MM.1S (cell line): ENCODE data around the gene FOXJ1.
A peak's percentile ranks its signal among the peaks of the same experiment; 100 is the strongest.

ENCODE experiments used
- DNase-seq: peaks from one replicate; pipeline ENCODE4 v3.0.0-alpha.2; 2015
- H2AFZ ChIP-seq: fragments of 300-600 bp; sonication (generic); 2 replicates; pipeline ENCODE4 v1.6.0; 2016; ENCODE audit warnings: antibody characterized with exemption, low read length
- H3F3A ChIP-seq: fragments of 300-600 bp; sonication (generic); 2 replicates; pipeline ENCODE4 v1.6.1; 2016; ENCODE audit warnings: mild to moderate bottlenecking, antibody characterized with exemption, low read length, moderate library complexity, mixed read lengths; ENCODE audit not compliant: insufficient read depth
- H3K27ac ChIP-seq: fragments of 300-600 bp; sonication (generic); 2 replicates; pipeline ENCODE4 v1.5.1; 2016; ENCODE audit warnings: mild to moderate bottlenecking, low read length
- H3K27me3 ChIP-seq: fragments of 300-600 bp; sonication (generic); replicated peaks from 2 replicates; pipeline ENCODE4 v1.6.0; 2016; ENCODE audit warnings: low read length; ENCODE audit not compliant: insufficient read depth
- H3K36me3 ChIP-seq: fragments of 300-600 bp; sonication (generic); replicated peaks from 2 replicates; pipeline ENCODE4 v1.6.1; 2016; ENCODE audit warnings: mild to moderate bottlenecking, low read length, mixed read lengths; ENCODE audit not compliant: insufficient read depth
- H3K4me1 ChIP-seq: fragments of 300-600 bp; sonication (generic); 2 replicates; pipeline ENCODE4 v1.6.1; 2016; ENCODE audit warnings: low read length, mixed read lengths
- H3K4me2 ChIP-seq: fragments of 300-600 bp; sonication (generic); 2 replicates; pipeline ENCODE4 v1.6.0; 2016; ENCODE audit warnings: low read depth, low read length
- H3K4me3 ChIP-seq: fragments of 300-600 bp; sonication (generic); 2 replicates; pipeline ENCODE4 v1.5.1; 2016; ENCODE audit warnings: low read length, mixed read lengths
- H3K79me2 ChIP-seq: fragments of 300-600 bp; sonication (generic); 2 replicates; pipeline ENCODE4 v1.6.1; 2016; ENCODE audit warnings: mixed run types, low read length, mixed read lengths
- H3K9ac ChIP-seq: fragments of 300-600 bp; sonication (generic); 2 replicates; pipeline ENCODE4 v1.6.1; 2016; ENCODE audit warnings: low read length, mixed read lengths
- H3K9me2 ChIP-seq: fragments of 300-600 bp; sonication (generic); replicated peaks from 2 replicates; pipeline ENCODE4 v1.6.1; 2016; ENCODE audit warnings: mild to moderate bottlenecking, low read length, mixed read lengths; ENCODE audit not compliant: insufficient read depth
- H3K9me3 ChIP-seq: fragments of 300-600 bp; sonication (generic); replicated peaks from 2 replicates; pipeline ENCODE4 v1.6.1; 2016; ENCODE audit warnings: mild to moderate bottlenecking, low read length, mixed read lengths; ENCODE audit not compliant: insufficient read depth
- H4K20me1 ChIP-seq: fragments of 300-600 bp; sonication (generic); 2 replicates; pipeline ENCODE4 v1.6.1; 2016; ENCODE audit warnings: mild to moderate bottlenecking, low read length, moderate library complexity, mixed read lengths; ENCODE audit not compliant: insufficient read depth
- EZH2 ChIP-seq: fragments of 300-600 bp; sonication (generic); optimal IDR thresholded peaks from 2 replicates; pipeline ENCODE3; 2017; ENCODE audit warnings: low read depth, mild to moderate bottlenecking, antibody characterized with exemption, low read length, mixed read lengths
- EZH2phosphoT487 ChIP-seq: fragments of 300-600 bp; sonication (generic); IDR thresholded peaks from 2 replicates; pipeline ENCODE4 v1.6.1; 2018; ENCODE audit warnings: antibody characterized with exemption, low read length
- TF ChIP-seq, protein P1 (sequence below): fragments of 300-600 bp; sonication (generic); IDR thresholded peaks from 2 replicates; pipeline ENCODE4 v1.5.1; 2016; ENCODE audit warnings: antibody characterized with exemption, low read length, mixed read lengths

FOXJ1 gene

DNA sequence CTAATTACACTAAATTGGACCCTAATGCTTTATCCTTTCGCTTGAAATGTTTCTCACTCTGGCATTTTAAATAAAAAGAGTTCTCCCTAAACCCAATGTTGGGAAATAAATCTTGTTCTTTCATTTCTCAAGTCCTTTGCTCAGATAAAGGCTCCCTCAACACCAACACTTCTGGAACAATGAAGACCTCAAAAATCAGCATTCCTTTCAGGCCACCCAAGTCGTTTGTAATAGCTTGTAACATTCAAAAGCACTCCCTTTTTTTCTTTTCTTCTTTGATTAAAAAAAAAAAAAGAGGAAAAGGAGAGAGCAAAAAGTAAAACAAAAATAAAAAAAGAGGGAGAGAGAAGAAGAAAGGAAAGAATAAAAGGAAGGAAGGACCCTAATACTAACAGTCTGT lies 23.3 kb upstream of the FOXJ1 start:
- H3K4me3 ChIP-seq = no peak overlapping the region
- H3K27me3 ChIP-seq = no peaks in the 10 kb centered on the region
- H3K27ac ChIP-seq = no peak overlapping the region
- no peaks in the 10 kb centered on the region for H3K36me3 ChIP-seq
- H2AFZ ChIP-seq = no peak overlapping the region
- H4K20me1 ChIP-seq = no peaks in the 10 kb centered on the region
- no peaks in the 10 kb centered on the region for H3K9me3 ChIP-seq
- H3K4me1 ChIP-seq = 0 out of 2 replicates have a peak, but pooled peaks cover 3% of the 10 kb centered on the region
- H3K9me2 ChIP-seq = no peaks in the 10 kb centered on the region
- DNase-seq = no peak
- peak overlapping the region; percentile 21 for H3K4me2 ChIP-seq
- H3F3A ChIP-seq = no peaks in the 10 kb centered on the region
- no peak overlapping the region for H3K9ac ChIP-seq
- H3K79me2 ChIP-seq = no peaks in the 10 kb centered on the region
- TF ChIP-seq, protein P1, sequence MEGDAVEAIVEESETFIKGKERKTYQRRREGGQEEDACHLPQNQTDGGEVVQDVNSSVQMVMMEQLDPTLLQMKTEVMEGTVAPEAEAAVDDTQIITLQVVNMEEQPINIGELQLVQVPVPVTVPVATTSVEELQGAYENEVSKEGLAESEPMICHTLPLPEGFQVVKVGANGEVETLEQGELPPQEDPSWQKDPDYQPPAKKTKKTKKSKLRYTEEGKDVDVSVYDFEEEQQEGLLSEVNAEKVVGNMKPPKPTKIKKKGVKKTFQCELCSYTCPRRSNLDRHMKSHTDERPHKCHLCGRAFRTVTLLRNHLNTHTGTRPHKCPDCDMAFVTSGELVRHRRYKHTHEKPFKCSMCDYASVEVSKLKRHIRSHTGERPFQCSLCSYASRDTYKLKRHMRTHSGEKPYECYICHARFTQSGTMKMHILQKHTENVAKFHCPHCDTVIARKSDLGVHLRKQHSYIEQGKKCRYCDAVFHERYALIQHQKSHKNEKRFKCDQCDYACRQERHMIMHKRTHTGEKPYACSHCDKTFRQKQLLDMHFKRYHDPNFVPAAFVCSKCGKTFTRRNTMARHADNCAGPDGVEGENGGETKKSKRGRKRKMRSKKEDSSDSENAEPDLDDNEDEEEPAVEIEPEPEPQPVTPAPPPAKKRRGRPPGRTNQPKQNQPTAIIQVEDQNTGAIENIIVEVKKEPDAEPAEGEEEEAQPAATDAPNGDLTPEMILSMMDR = no peak
- no peak for TF ChIP-seq EZH2phosphoT487

DNA sequence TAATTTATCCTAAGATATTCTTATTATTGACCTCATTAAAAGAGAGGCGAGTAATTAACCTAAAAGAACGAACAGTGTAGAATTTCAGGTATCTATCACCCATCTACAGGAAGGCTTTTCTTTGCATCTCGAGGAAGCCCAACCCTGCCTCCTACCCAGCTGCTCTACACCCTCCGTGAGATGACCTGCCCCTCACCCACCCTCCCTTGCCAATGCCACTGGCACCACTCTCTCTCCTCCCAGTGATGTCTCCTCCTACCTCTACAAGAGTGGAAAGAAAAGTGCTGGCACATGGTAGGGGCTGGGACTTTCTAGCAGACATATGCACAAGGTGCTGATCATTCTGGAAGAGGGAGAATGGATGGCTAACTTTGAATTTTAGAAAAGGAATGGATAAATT lies 22.9 kb upstream of the FOXJ1 start:
- Histone ChIP-seq H3K9me3 (no peaks in the 10 kb centered on the region), H3K9ac (no peak overlapping the region), H3F3A (no peaks in the 10 kb centered on the region), H2AFZ (no peak overlapping the region), H3K9me2 (no peaks in the 10 kb centered on the region), H3K79me2 (no peaks in the 10 kb centered on the region), H3K27ac (no peak overlapping the region), H3K36me3 (no peaks in the 10 kb centered on the region), H4K20me1 (no peaks in the 10 kb centered on the region), H3K27me3 (no peaks in the 10 kb centered on the region), H3K4me1 (0 out of 2 replicates have a peak, but pooled peaks cover 3% of the 10 kb centered on the region), H3K4me2 (no peak overlapping the region; the same call in 1 of the 2 replicates), H3K4me3 (no peak overlapping the region)
- DNase-seq = no peak
- TF ChIP-seq EZH2 (no peak), EZH2phosphoT487 (no peak)
- TF ChIP-seq, protein P1 = no peak

GRCh38 chr17:76161619-76162266 lies 20.7 kb upstream of the FOXJ1 start:
- no peak overlapping the region for H3K9ac ChIP-seq
- TF ChIP-seq, protein P1 = no peak
- no peak for TF ChIP-seq EZH2phosphoT487
- TF ChIP-seq EZH2 = no peak
- no peak for DNase-seq
- H3F3A ChIP-seq = no peaks in the 10 kb centered on the region
- H3K27ac ChIP-seq = no peak overlapping the region
- H3K79me2 ChIP-seq = no peaks in the 10 kb centered on the region
- H3K27me3 ChIP-seq = no peaks in the 10 kb centered on the region
- no peak overlapping the region for H2AFZ ChIP-seq
- H3K4me3 ChIP-seq = no peak overlapping the region
- H3K36me3 ChIP-seq = no peaks in the 10 kb centered on the region
- no peaks in the 10 kb centered on the region for H3K9me2 ChIP-seq
- H3K4me2 ChIP-seq = no peak overlapping the region
- H3K9me3 ChIP-seq = no peaks in the 10 kb centered on the region
- H3K4me1 ChIP-seq = 0 out of 2 replicates have a peak, but pooled peaks cover 3% of the 10 kb centered on the region
- no peaks in the 10 kb centered on the region for H4K20me1 ChIP-seq
